LNCAP (cell line): Measurements from ENCODE around the gene DUT.

Experiments
- TF ChIP-seq, protein P1 (sequence below): fragments of 450-650 bp; IDR thresholded peaks from 2 replicates; pipeline ENCODE4 v1.5.1; 2017; ENCODE audit warnings: mild to moderate bottlenecking

The DUT gene

GRCh38 chr15:48331796-48332641 is 790 bp downstream of the DUT start:
- TF ChIP-seq, protein P1, sequence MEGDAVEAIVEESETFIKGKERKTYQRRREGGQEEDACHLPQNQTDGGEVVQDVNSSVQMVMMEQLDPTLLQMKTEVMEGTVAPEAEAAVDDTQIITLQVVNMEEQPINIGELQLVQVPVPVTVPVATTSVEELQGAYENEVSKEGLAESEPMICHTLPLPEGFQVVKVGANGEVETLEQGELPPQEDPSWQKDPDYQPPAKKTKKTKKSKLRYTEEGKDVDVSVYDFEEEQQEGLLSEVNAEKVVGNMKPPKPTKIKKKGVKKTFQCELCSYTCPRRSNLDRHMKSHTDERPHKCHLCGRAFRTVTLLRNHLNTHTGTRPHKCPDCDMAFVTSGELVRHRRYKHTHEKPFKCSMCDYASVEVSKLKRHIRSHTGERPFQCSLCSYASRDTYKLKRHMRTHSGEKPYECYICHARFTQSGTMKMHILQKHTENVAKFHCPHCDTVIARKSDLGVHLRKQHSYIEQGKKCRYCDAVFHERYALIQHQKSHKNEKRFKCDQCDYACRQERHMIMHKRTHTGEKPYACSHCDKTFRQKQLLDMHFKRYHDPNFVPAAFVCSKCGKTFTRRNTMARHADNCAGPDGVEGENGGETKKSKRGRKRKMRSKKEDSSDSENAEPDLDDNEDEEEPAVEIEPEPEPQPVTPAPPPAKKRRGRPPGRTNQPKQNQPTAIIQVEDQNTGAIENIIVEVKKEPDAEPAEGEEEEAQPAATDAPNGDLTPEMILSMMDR: no peak

DNA sequence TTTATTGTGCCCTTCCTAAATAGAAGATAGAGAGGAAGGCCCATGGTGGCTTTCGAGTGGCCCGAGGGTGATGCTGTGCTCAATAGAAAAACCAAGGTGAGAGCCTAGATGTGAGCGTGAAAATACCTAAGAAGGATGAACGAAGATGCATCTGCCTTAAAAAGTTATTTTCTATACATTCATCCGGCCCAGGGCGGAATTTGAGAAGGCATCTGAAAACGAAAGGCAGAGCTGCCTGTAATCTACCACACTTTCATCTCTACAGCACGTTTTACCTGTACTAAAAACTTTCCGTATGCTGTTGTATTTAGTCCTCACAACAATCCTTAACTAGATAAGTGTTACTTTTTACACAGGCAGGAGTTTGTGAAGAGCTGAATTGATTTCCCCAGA is 1.4 kb downstream of the DUT start:
- TF ChIP-seq, protein P1: no peak

- TF ChIP-seq, protein P1: no peak
Measured at GRCh38 chr15:48333540-48333939, 2.3 kb downstream of the DUT start.

DNA sequence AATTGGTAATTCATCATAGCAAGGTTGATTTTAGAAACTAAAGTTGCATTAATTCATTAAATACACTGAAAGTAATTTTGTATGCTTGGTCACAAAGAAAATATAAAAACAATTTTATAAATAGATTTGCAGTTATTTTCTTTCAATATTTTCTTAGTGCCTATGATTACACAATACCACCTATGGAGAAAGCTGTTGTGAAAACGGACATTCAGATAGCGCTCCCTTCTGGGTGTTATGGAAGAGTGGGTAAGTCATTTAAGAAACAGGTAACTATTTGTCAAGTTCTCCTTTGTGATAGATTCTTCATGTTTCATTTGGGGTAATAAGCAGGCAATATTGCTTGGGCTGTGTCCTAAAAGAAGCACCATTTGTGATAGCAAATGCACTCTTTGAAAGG is 3.0 kb downstream of the DUT start:
- TF ChIP-seq, protein P1: no peak

DNA sequence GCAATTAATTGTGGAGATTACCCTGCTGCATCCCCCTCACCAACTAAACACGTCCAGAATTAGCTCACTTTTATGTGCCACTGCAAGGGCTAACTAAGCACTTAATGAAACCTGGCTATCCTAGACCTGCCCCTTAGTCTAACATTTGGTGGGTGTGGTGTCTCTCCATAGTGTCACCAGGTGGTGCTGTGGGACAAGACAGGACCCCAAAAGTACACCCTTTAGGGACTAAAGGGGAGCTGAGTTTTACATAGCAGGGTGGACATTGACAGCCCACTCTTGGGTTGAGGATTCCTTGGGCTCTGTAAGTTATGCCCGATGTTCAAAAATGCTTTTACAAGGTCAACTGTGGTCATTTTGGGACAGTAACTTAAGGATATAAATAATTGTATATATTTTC is 5.7 kb downstream of the DUT start:
- TF ChIP-seq, protein P1: no peak

GRCh38 chr15:48337607-48338006 is 6.4 kb downstream of the DUT start:
- TF ChIP-seq, protein P1: no peak

DNA sequence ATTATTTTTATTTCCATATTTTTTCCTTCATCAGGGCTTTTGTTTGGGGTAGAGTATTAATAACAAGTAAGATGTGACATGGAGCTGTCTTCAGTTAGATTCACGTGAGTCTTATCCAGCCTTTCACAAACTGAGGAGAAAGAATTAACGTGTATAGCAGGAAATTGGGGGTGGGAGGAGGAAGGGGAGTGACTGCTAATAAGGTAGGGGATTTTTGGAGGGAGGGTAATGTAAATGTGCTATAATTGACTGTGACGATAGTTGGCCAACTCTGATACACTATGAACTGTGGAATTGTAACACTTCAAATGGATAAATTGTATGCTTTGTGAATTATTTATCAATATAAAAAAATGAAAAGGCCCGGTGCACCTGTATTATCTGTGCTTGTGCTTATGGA is 8.9 kb downstream of the DUT start:
- TF ChIP-seq, protein P1: no peak
